Astrocyte of the cerebellum (primary cell): Measurements from ENCODE around the gene GPC5.
"Not testable (repeated sequence)": the region's sequence is repeated elsewhere in the genome, so short reads cannot be mapped to it uniquely, and the experiment has no call there.

Experiments used
- DNase-seq: peaks from one replicate; pipeline ENCODE4 v3.0.0-alpha.2; 2011; ENCODE audit warnings: low read depth
- H3K4me3 ChIP-seq: 2 replicates; pipeline ENCODE4 v1.5.1; 2011; ENCODE audit warnings: mild to moderate bottlenecking, low read depth, low read length, moderate library complexity
- in situ Hi-C: cut with HindIII; loops from 2 replicates; pipeline ENCODE4 v1.10.0; 2017; ENCODE audit warnings: low sequenced_read_pairs
- TF ChIP-seq, protein P1 (sequence below): IDR thresholded peaks from 2 replicates; pipeline ENCODE4 v1.5.1; 2012; ENCODE audit warnings: low read length, low read depth, moderate library complexity, mild to moderate bottlenecking; ENCODE audit errors: missing control alignments

Gene GPC5

GRCh38 chr13:91398413-91399188 lies at the start of gene GPC5:
TSS of gene GPC5 (plus strand) at chr13:91398621.
- H3K4me3 ChIP-seq: peak within 1 kb of the TSS; percentile 58
- in situ Hi-C loops: no loop called here
- TF ChIP-seq, protein P1, sequence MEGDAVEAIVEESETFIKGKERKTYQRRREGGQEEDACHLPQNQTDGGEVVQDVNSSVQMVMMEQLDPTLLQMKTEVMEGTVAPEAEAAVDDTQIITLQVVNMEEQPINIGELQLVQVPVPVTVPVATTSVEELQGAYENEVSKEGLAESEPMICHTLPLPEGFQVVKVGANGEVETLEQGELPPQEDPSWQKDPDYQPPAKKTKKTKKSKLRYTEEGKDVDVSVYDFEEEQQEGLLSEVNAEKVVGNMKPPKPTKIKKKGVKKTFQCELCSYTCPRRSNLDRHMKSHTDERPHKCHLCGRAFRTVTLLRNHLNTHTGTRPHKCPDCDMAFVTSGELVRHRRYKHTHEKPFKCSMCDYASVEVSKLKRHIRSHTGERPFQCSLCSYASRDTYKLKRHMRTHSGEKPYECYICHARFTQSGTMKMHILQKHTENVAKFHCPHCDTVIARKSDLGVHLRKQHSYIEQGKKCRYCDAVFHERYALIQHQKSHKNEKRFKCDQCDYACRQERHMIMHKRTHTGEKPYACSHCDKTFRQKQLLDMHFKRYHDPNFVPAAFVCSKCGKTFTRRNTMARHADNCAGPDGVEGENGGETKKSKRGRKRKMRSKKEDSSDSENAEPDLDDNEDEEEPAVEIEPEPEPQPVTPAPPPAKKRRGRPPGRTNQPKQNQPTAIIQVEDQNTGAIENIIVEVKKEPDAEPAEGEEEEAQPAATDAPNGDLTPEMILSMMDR: no peak
- no peak for DNase-seq

- peak overlapping the region; percentile 60 for H3K4me3 ChIP-seq
- in situ Hi-C loops: no loop called here
- peak; percentile 52 for DNase-seq
- TF ChIP-seq, protein P1: peak; percentile 89
Observed at GRCh38 chr13:91348906-91349435, 49.5 kb upstream of the GPC5 start.

GRCh38 chr13:91349992-91350911 lies 48.2 kb upstream of the GPC5 start:
- H3K4me3 ChIP-seq: peak overlapping the region; percentile 60
- in situ Hi-C loops: no loop called here
- DNase-seq: no peak
- TF ChIP-seq, protein P1: no peak

GRCh38 chr13:91351123-91351522 lies 47.3 kb upstream of the GPC5 start:
- peak overlapping the region; percentile 6 for H3K4me3 ChIP-seq
- DNase-seq: no peak
- in situ Hi-C loops: no loop called here
- TF ChIP-seq, protein P1: no peak

DNA sequence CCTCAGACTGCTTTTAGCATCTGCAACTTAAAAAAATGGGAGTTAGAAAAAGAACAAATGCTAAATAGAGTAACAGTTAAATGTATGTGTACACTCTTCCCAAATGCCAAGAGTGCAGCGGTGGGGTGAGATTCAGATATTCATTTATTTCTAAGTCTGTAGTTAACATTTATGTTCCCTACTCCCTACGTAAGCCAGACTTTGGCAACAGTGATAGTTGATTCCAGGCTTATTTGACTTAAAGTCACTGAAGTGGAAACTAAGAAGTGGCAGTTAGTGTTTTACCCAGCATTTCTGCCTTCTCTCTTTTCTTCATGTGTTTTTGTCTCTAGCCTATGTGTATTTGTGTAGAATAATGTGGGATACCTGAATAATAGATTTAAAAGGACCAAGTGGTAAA lies 46.4 kb upstream of the GPC5 start:
- in situ Hi-C loops: no loop called here
- no peak overlapping the region for H3K4me3 ChIP-seq

DNA sequence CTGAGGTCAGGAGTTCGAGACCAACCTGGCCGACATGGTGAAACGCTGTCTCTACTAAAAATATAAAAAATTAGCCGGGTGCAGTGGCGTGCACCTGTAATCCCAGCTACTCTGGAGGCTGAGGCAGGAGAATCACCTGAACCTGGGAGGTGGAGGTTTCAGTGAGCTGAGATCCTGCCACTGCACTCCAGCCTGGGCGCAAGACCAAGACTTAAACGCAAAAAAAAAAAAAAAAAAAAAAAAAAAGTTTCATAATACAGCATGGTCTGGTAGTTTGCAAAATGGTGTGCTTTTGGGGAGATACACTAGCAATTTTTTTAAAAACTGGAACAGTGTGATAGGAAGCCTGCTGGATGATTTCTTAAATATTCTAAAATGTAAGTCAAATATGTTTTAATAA lies 45.5 kb upstream of the GPC5 start:
- in situ Hi-C loops, DNase-seq, H3K4me3 ChIP-seq: not testable (repeated sequence)

More for the DNA sequence above, 46.4 kb upstream of the GPC5 start:
- no peak for DNase-seq
- TF ChIP-seq, protein P1: no peak
